Germinal center (tissue), 1 donor: ENCODE measurements around the gene VEGFC.

Source experiments
- DNase-seq: peaks from one replicate; pipeline ENCODE4 v3.0.0; 2012; ENCODE audit warnings: mixed read lengths, low spot score

Gene VEGFC

DNA sequence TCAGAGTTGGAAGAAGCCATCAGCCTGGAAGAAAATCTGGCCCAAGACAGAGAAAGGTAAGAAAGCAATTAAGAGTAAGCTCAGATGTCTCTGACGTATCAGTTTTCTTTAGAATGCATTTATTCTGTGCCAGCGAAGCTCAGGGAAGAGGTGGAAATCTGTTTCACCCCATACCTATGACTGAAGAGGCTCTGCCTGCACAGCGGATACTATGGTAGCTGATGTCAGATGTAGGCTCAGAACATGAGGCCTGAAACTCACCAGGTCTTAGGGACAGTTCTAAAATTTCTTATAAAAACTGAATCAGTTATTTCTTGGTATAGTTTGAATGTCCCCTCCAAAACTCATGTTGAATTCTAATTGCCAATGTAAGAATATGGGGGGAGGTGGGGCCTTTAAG is 30.9 kb downstream of the VEGFC start:
- no peak for DNase-seq

DNA sequence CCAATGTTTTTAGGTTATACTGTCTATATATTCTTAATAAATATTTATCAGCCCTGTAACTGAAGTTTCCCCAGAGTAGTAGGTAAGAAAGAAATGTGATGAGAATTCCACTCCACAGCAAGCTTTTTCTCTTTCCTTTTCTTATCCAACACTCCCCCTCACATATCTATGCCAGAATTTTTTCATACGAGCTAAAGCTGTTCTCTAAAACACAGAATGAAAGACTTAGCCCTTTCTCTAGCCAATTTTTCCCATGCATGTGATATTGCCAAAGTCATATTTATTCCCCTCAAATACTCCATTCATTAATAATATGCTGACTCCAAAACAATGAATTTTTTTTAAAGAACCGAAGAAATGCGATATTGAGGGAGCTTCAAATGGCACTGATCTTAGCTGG is 32.3 kb downstream of the VEGFC start:
- DNase-seq = no peak

DNA sequence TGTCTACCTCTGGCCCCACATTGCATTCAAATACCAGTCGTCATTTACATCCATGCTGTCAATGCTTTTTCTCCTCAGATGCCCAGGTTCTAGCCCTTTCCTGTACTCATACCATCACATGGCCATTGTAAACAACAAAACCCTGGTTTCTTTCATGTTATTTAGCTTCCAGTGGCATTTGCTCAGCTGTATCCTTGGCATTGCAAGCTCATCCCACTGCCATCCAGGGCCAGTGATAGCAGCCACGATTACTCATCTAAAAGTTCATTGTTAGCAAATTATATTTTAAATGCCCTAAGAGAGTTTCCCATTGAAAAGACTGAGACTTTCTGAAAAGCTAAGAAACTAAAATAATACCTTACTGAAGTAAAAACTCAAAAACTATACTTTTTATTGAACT is 34.0 kb downstream of the VEGFC start:
- DNase-seq = no peak

DNA sequence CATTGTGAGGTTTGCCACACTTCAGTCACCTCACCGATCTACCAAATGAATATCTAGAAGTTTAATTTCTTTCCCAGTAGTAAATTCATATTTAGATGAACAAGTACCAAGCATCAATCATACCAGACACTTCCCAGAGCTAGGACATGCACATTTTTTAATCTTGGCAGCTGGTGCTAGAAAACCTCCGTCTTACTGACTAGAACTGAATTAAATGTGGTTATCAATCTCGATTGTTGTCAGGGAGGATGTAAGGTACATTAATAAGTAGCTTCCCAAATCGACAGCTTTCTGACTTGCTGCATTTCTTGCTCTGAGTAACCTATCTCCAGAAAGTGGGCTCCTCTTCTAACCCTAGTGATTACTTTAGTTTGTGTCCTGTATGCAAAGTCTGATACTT is 34.4 kb downstream of the VEGFC start:
- DNase-seq = no peak

DNA sequence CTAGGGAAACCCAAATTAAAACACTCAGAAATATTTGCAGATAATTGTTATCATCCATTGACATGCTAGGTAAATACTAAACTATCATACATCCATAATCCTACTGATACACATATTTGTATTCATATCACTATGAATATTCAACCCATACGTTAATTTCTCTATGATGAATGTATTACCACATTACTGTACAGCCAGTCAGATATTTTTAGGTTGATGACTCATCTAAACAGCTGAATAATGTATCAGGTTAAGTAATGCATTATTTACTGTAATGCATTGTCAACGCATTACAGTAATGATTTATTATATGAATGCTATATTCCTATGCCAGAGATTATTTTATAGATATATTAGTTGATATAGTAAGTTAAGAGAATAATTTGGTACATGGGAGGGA is 37.1 kb downstream of the VEGFC start:
- DNase-seq = no peak

DNA sequence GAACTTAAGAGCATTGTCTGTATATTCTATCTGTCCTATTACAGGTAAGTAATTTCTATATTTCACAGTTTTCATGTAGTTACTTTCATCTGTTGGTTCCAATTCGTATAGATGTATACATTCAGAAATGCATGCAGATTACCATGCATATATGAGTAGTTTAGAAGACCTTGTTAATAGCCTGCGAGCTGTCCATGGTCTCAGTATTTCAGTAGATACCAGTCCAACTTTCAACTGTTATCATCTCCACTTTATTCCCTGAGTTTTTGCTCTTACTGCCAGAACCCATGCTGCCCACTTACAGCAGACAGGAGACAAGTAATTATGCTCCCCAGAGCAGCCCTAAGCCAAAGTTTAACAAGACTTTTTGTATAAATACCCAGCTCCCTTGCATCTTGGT is 37.7 kb downstream of the VEGFC start:
- no peak for DNase-seq

DNA sequence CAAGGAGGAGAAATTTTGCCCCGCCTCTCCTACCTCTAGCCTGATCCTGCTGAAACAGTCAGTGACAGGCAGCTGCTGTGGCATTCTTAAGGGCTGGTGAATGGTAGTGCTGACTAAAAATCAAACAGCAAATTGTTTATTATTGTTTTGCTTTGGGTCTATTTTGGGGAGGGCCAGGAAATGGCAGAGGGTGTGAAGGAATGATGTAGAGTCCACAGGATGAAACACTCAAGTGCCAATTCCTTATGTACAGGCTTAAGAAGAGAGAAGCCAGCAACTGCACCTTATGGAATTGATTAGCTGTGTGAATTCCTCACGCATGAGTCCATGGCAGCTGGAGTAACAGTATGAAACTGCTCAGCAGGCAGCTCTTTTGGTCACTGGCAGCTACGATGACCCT is 39.7 kb downstream of the VEGFC start:
- no peak for DNase-seq

DNA sequence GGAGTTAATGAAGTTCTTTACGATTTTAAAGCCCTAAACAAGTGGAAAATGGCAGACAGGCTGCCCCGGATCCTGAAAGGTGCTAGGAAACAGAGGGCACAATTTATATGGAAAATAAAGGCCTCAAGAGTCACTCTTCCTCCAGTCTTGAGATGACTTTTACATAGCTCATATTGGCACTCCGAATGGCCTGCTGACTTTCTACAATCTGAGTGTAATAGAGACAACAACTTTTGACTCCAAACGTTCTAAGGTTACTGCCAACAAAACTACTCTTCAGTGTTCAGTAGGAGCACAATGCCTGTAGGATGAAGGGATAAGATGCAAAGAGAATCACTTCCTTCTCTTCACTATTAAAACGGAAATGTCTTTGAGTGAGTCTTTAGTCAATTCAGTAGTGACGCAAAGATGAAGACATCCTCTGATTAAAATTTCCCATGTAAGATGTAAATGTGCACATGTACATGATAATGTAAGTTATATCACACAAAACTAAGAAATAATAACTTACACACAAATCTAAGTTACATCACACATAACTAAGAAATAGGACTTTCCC is 40.5 kb downstream of the VEGFC start:
- DNase-seq = no peak

DNA sequence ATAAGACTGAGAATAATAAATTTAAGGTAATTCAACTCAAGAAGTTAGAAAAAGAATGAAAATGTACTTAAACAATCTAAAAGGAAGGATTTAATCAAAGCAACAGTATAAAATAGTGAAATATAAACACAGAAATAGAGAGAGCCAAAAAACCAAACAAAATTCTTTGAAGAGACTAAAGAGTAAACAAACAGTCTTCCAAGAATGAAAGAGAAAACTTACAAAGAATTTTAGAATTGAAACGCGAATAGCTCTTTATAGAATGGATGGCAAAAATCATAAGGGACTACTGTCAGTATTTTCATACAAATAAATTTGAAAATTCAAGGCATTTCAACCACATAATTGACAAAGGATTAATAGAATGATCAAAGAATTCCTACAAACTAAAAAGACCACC is 41.7 kb downstream of the VEGFC start:
- no peak for DNase-seq

DNA sequence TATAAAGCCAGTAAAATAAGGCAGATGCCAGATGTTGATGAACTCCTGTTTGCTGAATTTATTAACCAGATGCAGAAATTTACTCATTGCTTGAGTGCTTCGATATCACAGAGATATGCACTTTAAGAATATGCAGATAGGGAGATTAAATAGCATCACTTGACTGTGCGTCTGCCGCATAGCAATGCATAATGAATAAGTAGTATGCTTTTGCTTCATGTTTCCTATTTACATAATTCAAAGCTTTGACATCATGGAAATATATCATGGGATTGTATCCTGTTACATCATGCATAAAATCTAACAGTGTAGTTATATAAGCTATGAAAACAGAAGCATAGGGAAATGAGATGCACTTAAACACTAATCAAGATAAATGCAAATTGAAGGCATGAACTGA is 45.9 kb downstream of the VEGFC start:
- no peak for DNase-seq

DNA sequence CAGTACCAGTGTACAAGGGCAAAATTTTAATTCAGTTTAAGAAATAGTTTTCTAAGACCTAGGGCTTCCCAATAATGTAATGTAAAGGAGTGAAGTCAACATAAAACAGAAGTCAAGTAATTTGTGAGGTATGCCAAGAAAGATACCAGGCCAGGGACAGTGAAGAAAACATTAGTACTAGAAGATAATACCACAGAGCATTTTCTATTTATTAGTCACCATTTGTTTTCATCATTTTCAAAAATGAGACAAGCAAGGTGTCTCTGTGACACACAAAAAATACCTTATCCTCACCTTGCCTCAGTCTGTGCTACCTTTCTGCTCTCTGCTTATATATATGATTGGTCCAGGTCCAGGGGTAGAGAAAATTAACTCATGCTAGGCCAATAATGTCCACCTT is 46.8 kb downstream of the VEGFC start:
- no peak for DNase-seq

DNA sequence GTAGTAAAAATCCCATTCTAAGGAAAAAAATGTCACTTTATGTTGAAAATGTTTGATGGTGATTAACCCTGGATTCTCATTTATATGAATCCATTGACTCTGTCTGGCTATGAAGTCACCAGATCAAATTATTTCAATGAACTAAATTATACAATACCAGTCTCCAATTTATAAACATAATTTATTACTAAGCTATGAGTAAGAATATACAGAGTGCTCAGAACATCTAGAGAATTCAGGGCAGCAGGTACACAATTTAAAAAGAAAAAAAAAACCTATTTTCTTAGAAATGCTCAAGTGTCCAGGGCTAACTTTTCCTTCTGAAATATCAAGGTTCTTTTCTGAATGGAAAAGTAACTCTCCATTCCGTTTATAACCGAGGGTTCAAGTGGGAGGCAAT is 48.6 kb downstream of the VEGFC start:
- DNase-seq = no peak

DNA sequence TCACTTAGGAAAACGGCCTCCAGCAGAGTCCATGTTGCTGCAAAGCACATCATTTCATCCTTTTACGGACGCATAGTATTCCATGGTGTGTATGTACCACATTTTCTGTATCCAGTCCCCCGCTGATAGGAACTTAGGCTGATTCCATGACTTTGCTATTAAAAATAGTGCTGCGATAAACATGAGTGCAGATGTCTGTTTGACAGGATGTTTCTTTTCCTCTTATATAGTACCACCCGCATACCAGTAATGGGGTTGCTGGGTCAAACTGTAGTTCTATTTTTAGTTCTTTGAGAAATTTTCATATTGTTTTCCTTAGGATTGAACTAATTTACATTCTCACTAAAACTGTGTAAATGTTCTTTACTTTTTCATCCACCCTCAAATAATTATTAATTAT is 50.5 kb downstream of the VEGFC start:
- DNase-seq = no peak

DNA sequence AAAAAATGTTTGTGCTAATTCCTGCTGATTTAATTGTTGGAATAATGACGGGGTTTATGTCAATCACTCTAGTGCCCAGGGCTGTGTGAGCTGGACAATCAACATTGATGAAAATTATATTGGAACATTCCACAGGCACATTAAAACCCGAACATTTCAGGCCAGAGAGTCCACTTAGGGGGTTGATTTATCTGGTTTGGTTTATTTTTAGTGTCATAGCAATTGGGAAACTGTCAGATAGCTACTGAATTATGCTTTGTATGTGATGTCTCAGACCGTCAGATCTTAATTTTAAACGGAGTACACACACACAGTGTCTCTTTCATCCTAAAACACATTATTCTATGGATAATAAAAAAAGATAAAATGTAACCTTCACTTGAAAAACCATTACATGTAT is 51.5 kb downstream of the VEGFC start:
- no peak for DNase-seq

DNA sequence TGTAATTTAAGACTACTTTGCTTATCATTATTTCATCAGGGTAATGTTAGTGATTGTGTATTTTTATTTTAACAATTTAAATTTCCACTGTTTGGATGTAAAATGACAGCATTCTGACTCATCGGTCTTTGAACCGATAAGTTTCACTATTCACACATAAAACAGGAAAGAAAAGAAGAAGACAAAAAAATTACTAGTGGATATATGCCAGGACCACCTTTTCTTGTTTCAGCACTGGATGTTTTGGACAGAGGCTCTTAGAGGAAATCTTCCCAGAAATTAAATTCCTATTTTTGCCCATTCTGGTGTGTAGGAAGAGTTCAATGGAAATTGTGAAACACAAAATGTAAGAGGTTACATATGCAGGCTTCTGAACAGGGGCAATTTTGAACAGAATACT is 57.4 kb downstream of the VEGFC start:
- DNase-seq = no peak

DNA sequence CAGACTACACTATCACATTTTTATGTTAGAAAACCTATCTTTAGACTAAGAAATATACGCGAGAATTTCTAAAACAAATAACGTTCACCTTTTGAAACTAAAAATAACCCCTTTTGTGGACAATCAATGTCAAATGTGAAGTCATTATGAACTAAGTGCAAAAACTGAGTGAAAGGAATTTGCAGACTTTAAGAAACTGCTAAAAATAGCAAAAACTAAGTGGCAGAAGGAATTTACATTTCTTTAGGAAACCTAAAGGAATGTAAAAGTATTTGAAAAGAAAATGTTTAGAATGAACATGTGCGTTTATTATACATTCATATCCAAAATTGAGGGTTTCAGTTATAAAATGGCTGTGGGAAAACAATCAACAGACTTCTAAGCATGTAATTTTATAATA is 58.3 kb downstream of the VEGFC start:
- no peak for DNase-seq

DNA sequence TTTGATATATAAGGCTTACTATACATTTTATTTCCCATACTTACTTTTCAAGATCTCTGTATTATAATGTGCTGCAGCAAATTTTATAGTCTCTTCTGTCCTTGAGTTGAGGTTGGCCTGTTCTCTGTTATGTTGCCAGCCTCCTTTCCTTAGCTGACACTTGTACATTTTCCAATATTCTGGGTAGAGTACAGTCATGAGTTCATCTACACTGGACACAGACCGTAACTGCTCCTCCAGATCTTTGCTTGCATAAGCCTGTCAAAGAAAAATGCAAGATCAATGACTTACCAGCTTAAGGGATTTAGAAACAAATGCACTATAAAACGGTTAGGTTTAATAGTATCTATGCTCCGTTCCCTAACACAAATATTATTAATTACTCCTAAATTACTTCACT is 63.2 kb downstream of the VEGFC start:
- DNase-seq = no peak

DNA sequence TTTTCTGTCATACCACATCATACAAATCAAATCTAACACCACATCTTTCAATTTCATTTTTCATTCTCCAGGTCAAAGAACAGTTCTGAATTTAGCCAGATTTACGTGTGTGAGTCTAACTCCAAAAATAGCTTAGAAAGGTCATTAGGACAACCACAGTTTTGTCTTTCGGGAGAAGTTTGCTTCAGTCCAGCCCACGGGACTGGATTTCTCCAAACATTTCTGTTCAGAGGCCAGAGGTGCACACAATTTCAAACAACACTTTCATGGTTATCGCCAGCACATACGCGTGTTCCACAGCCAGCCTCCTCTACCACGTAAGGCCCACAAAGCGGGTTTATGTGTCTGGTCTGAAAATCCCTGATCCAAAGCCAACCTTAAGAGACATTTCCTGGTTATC is 65.9 kb downstream of the VEGFC start:
- DNase-seq = no peak

DNA sequence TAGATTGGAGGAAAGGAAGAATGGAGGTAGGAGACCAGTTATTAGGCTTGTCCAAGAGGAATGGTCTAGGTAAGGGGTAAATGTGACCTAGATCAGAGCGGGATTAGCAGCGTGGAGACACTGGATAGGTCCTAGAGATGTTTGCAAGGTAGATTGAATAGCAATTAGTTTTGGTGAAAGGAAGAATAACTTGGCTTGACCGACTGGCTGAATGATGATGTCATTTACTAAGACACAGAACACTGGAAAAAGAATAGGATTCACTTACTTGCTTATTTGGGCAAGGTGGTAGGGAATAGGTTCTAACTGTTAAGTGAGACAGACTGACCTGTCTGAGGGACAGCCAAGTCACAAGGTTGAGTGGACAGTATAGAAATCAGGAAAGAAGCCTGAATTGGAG is 71.3 kb downstream of the VEGFC start:
- no peak for DNase-seq

DNA sequence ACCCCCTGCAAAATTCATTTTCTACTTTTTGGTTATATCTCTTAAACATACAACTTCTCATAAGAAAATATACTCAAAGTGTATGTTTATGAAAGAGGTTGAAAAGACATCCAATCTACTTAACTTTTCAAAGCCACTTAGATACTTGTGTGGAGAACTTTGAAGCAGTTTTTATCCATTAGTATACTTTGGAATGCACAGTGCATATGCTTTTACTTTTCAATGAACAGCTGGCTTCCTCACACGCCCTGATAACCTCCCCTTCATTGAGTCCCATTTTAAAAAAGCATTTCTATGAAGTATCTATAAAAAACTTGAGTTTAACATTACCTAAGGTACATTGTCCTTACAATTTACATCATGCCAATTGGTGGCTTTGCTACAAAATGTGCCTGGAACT is 73.8 kb downstream of the VEGFC start:
- no peak for DNase-seq

DNA sequence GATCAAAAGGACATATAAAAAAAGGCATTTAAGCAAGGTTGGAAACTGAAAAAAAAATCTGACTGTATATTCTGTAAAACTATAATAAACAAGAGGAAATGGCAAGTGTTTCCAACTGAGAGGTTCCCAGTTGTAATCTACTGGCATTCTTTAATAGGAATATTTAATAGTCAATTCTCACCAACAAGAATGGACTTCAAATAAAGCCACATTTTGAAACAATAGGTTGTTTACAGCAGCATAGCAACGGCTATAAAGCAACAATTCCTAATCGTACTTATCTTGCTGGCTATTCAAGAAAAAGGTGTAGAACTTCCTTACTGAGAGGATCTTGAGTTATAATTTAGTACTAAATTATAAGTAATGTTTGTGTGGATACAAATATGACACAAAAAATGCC is 75.5 kb downstream of the VEGFC start:
- DNase-seq = no peak

DNA sequence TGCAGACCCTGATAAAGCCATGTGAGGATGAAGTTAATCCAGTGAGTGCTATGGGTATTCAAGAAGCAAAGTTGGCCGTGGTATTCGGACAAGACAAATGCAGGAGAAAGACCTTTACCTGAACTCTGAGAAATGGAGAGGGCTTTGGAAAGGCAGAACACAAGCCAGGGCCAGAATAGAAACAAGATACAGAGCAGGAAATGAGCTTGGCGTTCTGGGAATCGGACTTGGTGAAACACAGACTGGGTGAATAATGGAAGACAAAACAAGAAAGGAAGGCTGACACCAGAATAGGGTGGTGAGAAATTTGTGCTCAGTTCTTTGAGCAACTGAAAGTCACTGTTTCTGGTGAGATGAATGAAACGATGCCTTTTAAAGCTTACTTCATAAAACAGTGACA is 83.3 kb downstream of the VEGFC start:
- no peak for DNase-seq

DNA sequence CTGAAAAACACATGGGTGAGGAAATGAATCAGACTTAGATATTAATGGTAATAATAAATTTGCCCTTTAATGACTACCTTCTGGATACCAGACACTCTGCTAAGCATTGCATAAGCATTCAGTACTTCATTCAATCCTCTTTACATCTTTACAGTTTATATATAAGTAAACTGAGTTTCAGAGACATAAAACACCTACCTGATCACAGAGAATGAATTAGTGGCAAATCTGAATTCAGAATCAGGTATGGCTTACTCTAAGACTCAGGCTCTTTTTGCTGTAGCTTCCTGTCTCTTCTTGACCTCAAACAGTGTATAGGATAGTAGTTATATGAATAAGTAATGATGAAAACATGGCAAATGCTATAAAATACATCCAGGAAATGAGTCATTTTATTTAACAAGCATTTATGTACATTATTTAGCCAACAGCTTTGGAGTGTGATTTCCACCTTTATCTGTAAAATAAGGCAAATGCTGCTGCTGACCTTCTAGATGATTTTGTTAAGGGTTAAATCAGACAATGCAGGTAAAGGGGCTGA is 83.9 kb downstream of the VEGFC start:
- no peak for DNase-seq

DNA sequence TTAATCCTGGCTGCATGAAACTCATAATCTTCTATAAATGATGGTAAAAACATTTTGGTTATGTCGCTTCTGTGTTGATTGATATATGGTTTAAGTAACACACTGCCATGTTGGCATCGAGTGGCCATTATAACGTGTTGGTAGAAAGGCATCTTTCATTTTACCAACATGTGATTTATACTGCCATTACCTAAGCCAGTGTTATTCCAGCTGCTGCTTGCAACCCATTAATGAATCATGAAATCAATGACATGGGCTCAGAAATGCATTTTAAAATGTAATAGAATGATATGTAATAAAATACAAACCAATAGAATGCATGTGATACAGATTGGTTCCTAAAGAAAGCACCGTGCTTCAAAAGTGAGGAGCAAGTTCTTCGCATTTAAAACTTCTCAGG is 102.0 kb downstream of the VEGFC start:
- no peak for DNase-seq

DNA sequence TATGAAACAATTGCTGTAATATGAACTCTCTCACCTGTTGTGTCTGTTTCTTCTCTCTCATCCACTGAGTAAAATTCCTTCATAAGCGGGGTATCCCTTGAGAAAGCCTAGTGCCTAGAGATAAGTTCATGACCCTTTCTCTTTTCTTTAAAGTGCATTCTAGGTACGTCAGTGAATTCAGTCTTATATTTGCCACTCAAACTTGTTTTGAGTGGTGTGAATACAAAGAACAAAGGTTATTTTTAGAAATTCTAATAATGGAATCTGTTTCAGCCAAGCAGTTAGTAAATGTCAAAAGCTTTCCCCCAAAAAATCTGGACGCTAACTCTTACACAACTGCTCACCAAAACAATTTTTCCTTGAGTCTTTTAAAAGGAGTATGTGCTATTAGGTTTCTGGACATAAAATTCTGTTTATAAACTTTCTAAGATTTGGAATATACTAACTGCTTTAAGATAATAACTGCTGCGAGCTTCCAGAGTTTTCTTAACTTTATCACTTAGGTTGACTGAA is 112.0 kb downstream of the VEGFC start:
- no peak for DNase-seq
